GM19043 (cell line): Measurements from ENCODE around the gene SEMA6B.
"Not testable (repeated sequence)": the region's sequence is repeated elsewhere in the genome, so short reads cannot be mapped to it uniquely, and the experiment has no call there.

Experiments
- ATAC-seq: cut with Tn5 transposase; IDR thresholded peaks from one replicate; pipeline ENCODE4 v1.9.1; 2021; ENCODE audit warnings: low read depth; ENCODE audit not compliant: unreplicated experiment

Gene SEMA6B

GRCh38 chr19:4559569-4559968 lies at the start of gene SEMA6B:
TSS of gene SEMA6B (minus strand) at chr19:4559684. CDS start at chr19:4558457, 1,227 bp downstream.
- ATAC-seq: no peak

- ATAC-seq: no peak
Measured at GRCh38 chr19:4606921-4607678, 47.6 kb upstream of the SEMA6B start.

- no peak for ATAC-seq
Measured at GRCh38 chr19:4606181-4606580, 46.7 kb upstream of the SEMA6B start.

DNA sequence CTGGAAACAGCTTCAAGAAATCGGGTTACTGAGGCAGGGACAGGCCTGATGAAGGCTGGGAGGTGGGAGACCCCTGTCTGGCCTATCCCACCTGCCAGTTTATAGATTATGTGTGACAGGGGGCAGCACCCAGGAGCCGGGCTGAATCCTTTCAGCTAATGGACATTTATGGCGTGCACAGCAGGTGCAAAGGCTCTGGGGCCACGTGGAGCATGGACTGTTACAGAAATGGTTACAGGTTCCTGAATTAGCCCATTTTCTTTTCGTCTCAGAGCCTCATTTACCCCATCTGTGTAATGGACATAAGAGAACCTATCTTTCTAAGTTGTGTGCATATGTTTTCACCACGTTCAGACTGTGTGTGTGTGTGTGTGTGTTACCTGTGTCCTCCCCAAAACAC lies 45.4 kb upstream of the SEMA6B start:
- no peak for ATAC-seq

DNA sequence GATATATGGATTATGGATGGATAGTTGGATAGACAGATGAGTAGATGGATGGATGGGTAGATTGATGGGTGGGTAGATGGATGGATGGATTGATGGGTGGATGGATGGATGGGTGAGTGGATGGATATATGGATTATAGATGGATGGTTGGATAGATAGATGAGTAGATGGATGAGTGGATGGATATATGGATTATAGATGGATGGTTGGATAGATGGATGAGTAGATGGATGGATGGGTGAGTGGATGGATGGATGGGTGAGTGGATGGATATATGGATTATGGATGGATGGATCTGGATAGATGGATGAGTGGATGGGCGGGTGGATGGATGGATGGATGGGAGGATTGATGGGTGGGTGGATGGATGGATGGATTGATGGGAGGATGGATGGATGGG lies 43.4 kb upstream of the SEMA6B start:
- ATAC-seq: no peak

DNA sequence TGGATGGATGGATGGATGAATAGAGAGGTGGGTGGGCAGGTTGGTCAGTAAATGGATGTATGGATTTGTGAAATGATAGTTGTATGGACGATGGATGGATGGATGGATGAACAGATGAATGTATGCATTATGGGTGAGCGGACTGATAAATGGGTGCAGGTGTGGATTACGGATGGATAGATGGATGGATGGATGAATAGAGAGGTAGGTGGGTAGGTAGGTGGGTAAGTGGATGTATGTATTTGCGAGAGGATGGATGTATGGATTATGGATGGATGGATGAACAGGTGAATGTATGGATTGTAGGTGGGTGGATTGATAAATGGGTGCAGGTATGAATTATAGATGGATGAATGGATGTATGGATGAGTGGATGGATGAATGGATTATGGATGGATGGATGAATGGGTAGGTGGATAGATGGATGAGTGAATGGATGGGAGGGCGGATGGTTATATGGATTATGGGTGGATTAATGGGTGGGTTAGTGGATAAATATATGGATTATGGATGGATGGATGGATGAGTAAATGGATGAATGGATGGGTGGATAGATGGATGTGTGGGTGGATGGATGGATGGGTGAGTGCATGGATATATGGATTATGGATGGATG lies 42.8 kb upstream of the SEMA6B start:
- ATAC-seq: no peak

DNA sequence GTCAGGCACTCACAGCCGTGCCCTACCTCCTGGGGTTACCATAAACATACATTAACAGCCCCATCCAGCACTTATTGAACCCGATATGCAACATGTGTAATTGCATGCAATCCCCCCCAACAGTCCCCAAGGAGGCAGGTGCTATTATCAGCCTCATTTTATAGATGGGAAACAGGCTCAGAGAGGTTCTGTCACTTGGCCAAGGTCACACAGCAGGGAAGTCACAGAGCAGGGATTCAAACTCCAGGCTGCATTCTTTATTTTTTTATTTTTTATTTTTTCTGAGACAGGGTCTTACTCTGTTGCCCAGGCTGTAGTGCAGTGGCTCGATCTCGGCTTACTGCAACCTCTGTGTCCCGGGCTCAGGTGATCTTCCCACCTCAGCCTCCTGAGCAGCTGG lies 41.4 kb upstream of the SEMA6B start:
- no peak for ATAC-seq

DNA sequence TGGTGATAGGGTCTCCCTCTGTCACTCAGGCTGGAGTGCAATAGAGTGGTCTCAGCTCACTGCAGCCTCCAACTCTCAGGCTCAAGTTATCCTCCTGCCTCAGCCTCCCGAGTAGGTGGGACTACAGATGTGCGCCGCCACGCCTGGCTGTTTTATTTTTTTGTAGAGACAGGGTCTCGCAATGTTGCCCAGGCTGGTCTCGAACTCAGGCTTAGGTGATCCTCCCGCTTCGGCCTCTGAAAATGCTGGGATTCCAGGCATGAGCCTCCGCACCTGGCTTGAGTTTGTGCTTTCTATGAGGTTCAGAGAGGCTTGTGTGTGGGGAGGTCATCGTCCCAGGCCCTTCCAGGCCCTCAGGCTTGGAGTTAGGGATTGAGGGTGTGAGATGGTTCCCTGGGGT lies 40.6 kb upstream of the SEMA6B start:
- ATAC-seq: no peak

- ATAC-seq: no peak
Measured at GRCh38 chr19:4598712-4599111, 39.2 kb upstream of the SEMA6B start.

- no peak for ATAC-seq
Measured at GRCh38 chr19:4597975-4598671, 38.6 kb upstream of the SEMA6B start.

- no peak for ATAC-seq
Measured at GRCh38 chr19:4597278-4597974, 37.9 kb upstream of the SEMA6B start.

GRCh38 chr19:4596033-4596904 lies 36.8 kb upstream of the SEMA6B start:
- ATAC-seq: no peak

GRCh38 chr19:4595158-4595557 lies 35.7 kb upstream of the SEMA6B start:
- ATAC-seq: not testable (repeated sequence)

DNA sequence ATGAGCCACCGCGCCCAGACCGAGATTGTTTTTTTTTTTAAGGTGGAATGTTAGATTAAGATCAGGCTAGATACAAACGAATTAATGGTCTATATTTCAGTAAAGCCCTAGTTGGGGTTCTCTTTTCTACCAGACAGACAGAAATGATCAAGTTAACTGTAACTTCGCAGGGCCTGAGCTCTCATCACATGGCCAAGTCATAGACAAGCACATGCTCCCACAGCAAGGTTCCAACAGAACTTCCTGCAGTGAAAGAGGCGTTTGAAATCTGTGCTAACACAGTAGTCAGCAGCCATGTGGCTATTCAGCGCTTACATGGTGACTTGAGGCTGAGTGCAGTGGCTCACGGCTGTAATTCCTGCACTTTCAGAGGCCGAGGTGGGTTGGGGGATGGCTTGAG lies 34.7 kb upstream of the SEMA6B start:
- no peak for ATAC-seq

- ATAC-seq: no peak
Measured at GRCh38 chr19:4593409-4593851, 33.9 kb upstream of the SEMA6B start.

GRCh38 chr19:4592445-4592844 lies 33.0 kb upstream of the SEMA6B start:
- ATAC-seq: no peak

GRCh38 chr19:4591320-4591719 lies 31.8 kb upstream of the SEMA6B start:
- no peak for ATAC-seq

DNA sequence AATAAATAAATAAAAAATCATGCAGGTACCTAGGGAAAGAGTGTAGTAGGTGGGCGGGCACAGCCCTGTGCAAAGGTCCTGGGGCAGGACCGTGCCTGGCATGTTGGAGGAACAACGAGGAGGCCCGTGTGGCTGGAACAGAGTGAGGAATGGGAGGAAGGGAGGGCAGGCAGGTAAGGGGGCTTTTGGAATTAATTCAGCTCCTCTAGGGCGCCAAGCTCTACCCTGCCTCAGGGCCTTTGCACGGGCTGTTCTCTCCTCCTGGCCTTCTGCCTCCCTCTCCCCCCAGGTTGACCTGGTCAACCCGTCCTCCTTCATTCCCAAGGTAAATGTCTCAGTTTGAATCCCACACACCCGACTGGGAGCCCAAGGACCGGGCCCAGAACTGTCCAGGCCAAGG lies 31.1 kb upstream of the SEMA6B start:
- ATAC-seq: no peak

DNA sequence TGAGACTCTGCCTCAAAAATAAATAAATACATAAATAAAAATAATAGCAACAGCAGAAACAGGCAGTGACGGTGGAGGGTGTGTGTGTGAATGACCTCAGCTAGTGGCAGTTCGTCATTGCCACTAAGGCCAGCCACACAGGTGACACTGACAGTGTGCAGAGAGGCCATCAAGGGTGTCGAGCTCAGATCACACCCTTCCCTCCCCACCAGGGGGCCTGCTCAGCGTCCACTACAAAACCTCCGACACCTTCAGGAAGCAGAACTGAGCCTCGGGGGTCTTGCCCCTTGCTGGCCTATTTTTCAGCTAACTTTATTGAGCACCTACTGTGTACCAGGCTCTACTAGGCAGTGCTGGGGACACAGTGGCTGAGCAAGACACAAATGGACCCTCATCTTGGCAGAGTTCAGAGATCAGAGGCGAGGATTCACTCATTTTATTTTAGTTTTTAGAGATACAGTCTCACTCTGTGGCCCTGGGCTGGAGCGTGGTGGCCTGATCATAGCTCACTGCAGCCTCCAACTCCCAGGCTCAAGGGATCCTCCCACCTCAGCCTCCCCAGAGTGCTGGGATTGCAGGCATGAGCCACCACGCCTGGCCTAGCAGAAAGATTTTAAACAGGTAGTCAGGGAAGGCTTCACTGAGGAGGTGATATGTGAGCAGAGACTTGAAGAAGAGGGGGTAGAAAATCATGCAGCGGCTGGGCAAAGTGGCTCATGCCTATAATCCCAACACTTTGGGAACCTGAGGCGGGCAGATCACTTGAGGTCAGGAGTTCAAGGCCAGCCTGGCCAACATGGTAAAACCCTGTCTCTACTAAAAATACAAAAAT lies 30.3 kb upstream of the SEMA6B start:
- no peak for ATAC-seq
